Right cardiac atrium (tissue), 5 donors: Measurements from ENCODE around the gene HIF3A. TPM values are rescaled to one million over a fixed set of nuclear protein-coding genes. Genes with fewer than 3 reads are reported as not detected.
A peak's percentile ranks its signal among the peaks of the same experiment; 100 is the strongest.

Experiments
- ATAC-seq, 2 donors: fragments of 200-7000 bp; cut with Tn5 transposase; one replicate each; pipeline versions ENCODE4 v1.8.0 to v1.9.1; 2020; ENCODE audit warnings: moderate library complexity in 2 of 2, mild to moderate bottlenecking in 1 of 2
- DNase-seq, 3 donors: peaks; one replicate each; pipeline ENCODE4 v3.0.0-alpha.2; 2020
- H3K27ac ChIP-seq: one replicate; pipeline ENCODE4 v1.5.1; 2013; ENCODE audit warnings: mild to moderate bottlenecking, low read length, control low read depth, moderate library complexity
- H3K27me3 ChIP-seq: one replicate; pipeline ENCODE4 v1.6.1; 2013; ENCODE audit not compliant: control insufficient read depth, insufficient read depth
- H3K4me1 ChIP-seq: one replicate; pipeline ENCODE4 v1.6.1; 2013; ENCODE audit warnings: low read length; ENCODE audit not compliant: control insufficient read depth, insufficient read depth
- H3K4me3 ChIP-seq: one replicate; pipeline ENCODE4 v1.5.1; 2013; ENCODE audit warnings: low read length, control low read depth
- H3K9me3 ChIP-seq: one replicate; pipeline ENCODE4 v1.6.1; 2013; ENCODE audit warnings: low read length; ENCODE audit not compliant: control insufficient read depth
- WGBS: extraction: QIAGEN DNeasy Blood & Tissue Kit; methylation state at CpG from one replicate; pipeline ENCODE4 v1.1.7; 2013; 5-methylcytosine and 5-hydroxymethylcytosine counted together
- intact Hi-C, 4 donors: fragments of 100-400 bp; cut with DNase I; formaldehyde crosslinking; loops; one replicate each; pipeline versions ENCODE4 v1.11.0 to v1.14.0; 2022 to 2023
- polyA plus RNA-seq: library from polyadenylated mRNA; stranded (reverse); fragments of 200-250 nt; gene quantifications from one replicate; pipeline ENCODE4 v1.2.3, GENCODE V29; 2013
- total RNA-seq, 4 donors: library from RNA; stranded (reverse); fragmentation: NEBNext Ultra II Directional; extraction: Animal tissue kit (Norgen Biotek cat#: 25700); gene quantifications; one replicate each; pipeline ENCODE4 v1.2.1, GENCODE V29; 2021
- donor health status: healthy with polysubstance abuse.
- donor health status: DM: no; HTN: yes; CAD: no.
- donor health status: DM: no; HTN: no; CAD: no.
- donor health status: DM: no; HTN: yes; CAD: no; lungs with severe emphysema.
- donor health status: DM: yes; HTN: yes; CAD: no.

The HIF3A gene
- total and polyA plus RNA-seq, 5 donors, result 60.0 to 132 (median 94.7) TPM

DNA sequence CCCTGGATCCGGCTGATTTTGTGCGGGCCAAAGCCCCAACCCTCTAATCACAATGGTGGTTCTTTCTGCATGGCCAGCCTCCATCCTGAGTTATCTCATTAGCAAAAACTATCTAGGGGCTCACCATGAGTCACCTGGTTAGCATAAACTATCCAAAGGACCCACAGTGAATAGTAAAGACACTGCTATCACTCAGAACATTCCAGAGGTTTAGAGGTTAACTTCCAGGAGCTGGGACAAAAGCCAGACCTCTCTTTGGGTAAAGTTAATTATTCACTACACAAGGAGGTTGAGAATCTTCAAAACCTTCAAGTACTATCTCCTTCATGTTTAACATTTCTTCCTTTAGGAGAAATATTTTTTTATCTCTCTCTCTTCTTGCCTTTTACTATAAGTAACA is 31.2 kb downstream of the HIF3A start:
- H3K27ac ChIP-seq, result no peak overlapping the region
- no peaks in the 10 kb centered on the region for H3K27me3 ChIP-seq
- H3K4me1 ChIP-seq, result no peaks in the 10 kb centered on the region
- H3K9me3 ChIP-seq, result no peaks in the 10 kb centered on the region
- ATAC-seq, result no peak
- H3K4me3 ChIP-seq, result no peak overlapping the region
- intact Hi-C loops, result no loop called here
- DNase-seq, result no peak
- 96% methylated on average over 2 of the region's 2 CpGs for WGBS

DNA sequence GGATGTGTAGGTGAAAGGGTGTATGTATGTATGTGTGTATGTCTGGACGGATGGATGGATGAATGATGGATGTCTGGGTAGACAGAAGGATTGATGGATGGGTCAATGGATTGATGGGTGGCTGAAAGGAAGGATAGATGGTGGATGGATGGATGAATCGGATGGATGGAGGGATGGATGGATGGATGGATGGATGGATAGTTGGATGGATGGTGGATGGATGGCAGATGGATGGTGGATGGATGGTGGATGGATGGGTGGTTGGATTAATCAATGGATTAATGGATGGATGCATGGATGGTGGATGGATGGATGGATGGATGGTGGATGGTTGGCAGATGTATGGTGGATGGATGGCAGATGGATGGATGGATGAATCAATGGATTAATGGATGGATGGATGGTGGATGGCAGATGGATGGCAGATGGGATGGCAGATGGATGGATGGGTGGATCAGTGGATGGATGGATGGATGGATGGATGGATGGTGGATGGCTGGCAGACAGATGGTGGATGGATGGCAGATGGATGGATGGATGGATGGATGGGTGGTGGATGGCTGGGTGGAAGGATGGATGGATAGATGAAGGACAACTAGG is 33.6 kb downstream of the HIF3A start:
- no peaks in the 10 kb centered on the region for H3K9me3 ChIP-seq
- intact Hi-C loops, result no loop called here
- H3K27me3 ChIP-seq, result no peaks in the 10 kb centered on the region
- 97% methylated on average over 2 of the region's 2 CpGs for WGBS
- no peak overlapping the region for H3K4me3 ChIP-seq
- H3K4me1 ChIP-seq, result no peaks in the 10 kb centered on the region
- DNase-seq (no peak), ATAC-seq (no peak)
- H3K27ac ChIP-seq, result no peak overlapping the region

DNA sequence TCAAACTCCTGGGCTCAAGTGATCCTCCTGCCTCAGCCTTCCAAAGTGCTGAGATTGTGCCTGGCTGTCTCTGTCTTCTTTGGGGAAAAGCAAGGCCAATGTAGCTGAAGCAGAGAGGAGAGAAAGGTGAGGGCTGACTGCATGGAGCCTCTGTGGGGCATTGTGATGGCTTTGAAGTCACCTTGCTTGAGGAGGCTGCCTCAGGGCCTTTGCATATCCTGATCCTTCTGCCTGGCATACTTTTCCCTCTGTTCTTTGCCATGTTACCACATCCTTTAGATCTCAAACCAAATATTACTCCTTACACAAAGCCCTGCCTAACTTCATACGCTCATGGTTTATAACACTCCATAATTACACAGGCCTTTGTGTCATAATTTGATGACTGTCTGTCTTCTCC is 40.6 kb downstream of the HIF3A start:
- no peak for ATAC-seq
- H3K27ac ChIP-seq, result no peak overlapping the region
- H3K4me3 ChIP-seq, result no peak overlapping the region
- no peaks in the 10 kb centered on the region for H3K4me1 ChIP-seq
- WGBS, result 95% methylated on average over 1 of the region's 1 CpG
- intact Hi-C loops, result no loop called here
- DNase-seq, result no peak
- H3K27me3 ChIP-seq, result no peaks in the 10 kb centered on the region
- no peaks in the 10 kb centered on the region for H3K9me3 ChIP-seq

DNA sequence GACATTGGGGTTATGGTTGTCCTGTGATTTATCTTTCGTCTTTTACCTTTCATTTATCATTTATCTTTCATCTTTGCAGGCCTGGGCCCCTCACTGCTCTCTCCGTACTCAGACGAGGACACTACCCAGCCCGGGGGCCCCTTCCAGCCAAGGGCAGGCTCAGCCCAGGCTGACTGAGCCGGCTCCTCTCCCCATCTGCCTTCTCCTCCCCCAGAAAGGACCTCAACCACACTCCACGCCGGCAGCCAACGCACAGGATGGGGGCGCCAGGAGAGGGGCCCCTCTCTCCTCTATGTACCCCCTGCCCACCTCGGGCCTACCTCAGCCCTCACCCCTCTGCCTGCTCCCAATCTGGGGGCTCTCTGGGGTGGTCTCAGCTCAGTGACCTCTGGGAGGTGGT is 42.6 kb downstream of the HIF3A start:
- H3K9me3 ChIP-seq, result no peaks in the 10 kb centered on the region
- no peaks in the 10 kb centered on the region for H3K27me3 ChIP-seq
- H3K4me3 ChIP-seq, result no peak overlapping the region
- ATAC-seq (no peak), DNase-seq (no peak)
- WGBS, result 66% methylated on average over 10 of the region's 10 CpGs
- H3K27ac ChIP-seq, result no peak overlapping the region
- no peaks in the 10 kb centered on the region for H3K4me1 ChIP-seq
- intact Hi-C loops, result no loop called here

DNA sequence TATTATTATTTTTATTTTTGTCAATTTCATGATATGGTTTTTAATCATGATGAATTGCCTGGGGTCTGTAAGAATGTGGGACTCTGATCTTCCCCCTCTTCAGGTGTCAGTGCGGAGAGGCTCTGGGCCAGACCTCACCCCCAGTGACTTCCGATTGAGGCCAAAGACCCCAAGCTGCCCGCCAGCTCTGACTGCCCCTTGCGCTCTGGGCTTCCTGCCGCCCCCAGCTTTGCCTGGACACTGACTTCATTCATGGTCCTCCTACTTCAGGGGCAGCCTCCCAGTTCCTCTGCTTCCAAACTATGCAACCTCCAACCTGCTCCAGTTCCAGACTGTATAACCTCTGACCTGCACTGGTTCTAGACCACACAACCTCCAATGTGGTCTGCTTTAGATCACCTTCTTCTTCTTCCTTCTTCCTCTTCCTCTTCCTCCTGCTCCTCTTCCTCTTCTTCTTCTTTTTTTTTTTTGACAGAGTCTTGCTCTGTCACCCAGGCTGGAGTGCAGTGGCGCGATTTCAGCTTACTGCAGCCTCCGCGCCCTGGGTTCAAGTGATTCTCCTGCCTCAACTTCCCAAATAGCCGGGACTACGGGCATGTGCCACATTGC is 43.3 kb downstream of the HIF3A start:
- no peak overlapping the region for H3K27ac ChIP-seq
- no peak overlapping the region for H3K4me3 ChIP-seq
- intact Hi-C loops, result no loop called here
- no peaks in the 10 kb centered on the region for H3K4me1 ChIP-seq
- WGBS, result 96% methylated on average over 11 of the region's 11 CpGs
- no peak for ATAC-seq
- no peaks in the 10 kb centered on the region for H3K9me3 ChIP-seq
- no peaks in the 10 kb centered on the region for H3K27me3 ChIP-seq
- no peak for DNase-seq

DNA sequence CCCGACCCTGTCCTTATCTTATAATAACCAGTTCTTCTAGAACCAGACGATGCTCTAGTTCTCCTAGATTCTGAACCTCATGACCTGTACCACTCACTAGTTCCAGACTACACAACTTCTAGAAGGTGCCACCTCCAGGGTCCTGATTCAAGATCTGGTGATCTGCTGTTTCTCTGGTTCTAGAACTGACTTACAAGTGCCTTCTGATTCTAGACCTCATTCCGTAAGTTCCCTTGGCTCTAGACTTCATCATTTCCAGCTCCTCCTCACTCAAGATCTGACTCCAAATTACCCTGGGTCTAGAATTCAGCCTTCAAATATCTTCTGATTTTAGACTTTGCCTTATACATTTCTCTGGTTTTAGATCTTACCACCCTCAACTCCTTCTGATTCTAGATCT is 45.1 kb downstream of the HIF3A start:
- H3K4me1 ChIP-seq, result no peaks in the 10 kb centered on the region
- H3K4me3 ChIP-seq, result no peak overlapping the region
- no peaks in the 10 kb centered on the region for H3K9me3 ChIP-seq
- intact Hi-C loops, result no loop called here
- DNase-seq (no peak), ATAC-seq (no peak)
- H3K27ac ChIP-seq, result no peak overlapping the region
- WGBS, result 84% methylated on average over 3 of the region's 3 CpGs
- no peaks in the 10 kb centered on the region for H3K27me3 ChIP-seq

DNA sequence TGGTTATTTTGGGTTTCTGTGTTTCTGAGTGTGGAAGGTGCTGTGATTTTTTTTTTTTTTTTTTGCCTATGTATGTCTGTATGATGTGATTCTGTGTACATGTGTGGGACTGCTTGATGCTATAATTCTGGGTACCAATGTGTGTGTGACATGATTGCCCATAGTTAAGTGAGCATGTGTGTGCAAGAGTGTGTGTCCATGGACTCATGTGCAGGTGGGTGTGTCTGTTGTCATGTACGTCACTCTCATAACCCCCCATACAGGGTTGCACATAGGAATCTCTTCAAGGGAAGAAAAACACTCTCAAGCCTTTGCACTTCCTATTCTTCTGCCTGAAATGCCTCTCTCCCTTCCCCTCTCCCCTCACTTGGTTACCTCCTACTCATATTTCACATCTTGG is 47.5 kb downstream of the HIF3A start:
- Histone ChIP-seq H3K9me3 (no peaks in the 10 kb centered on the region), H3K4me3 (no peak overlapping the region), H3K27me3 (no peaks in the 10 kb centered on the region), H3K27ac (no peak overlapping the region), H3K4me1 (peaks cover 6% of the 10 kb centered on the region)
- no peak for ATAC-seq
- DNase-seq, result no peak
- 46% methylated on average over 1 of the region's 1 CpG for WGBS
- intact Hi-C loops, result no loop called here

DNA sequence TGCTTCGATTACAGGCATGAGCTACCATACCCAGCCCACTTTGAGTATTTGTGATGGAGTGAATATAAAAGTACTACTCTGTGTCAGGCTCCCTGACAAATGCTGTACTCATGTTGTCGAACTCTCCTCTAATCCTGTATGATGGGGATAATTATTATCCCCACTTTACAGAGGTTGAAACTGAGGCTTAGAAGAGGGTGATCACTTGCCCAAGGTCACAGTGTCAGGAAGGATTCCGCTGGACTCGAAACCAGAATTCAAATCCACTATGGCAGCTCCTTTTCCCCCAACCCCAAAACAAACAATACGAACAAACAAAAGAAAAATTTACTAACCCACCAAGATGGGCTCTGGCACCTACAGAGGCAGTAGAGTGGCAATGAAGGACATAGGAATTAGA is 48.3 kb downstream of the HIF3A start:
- no peak for ATAC-seq
- 92% methylated on average over 5 of the region's 5 CpGs for WGBS
- no peak for DNase-seq
- Histone ChIP-seq H3K4me1 (peaks cover 12% of the 10 kb centered on the region), H3K4me3 (no peak overlapping the region), H3K27me3 (no peaks in the 10 kb centered on the region), H3K27ac (no peak overlapping the region), H3K9me3 (no peaks in the 10 kb centered on the region)
- intact Hi-C loops, result no loop called here

DNA sequence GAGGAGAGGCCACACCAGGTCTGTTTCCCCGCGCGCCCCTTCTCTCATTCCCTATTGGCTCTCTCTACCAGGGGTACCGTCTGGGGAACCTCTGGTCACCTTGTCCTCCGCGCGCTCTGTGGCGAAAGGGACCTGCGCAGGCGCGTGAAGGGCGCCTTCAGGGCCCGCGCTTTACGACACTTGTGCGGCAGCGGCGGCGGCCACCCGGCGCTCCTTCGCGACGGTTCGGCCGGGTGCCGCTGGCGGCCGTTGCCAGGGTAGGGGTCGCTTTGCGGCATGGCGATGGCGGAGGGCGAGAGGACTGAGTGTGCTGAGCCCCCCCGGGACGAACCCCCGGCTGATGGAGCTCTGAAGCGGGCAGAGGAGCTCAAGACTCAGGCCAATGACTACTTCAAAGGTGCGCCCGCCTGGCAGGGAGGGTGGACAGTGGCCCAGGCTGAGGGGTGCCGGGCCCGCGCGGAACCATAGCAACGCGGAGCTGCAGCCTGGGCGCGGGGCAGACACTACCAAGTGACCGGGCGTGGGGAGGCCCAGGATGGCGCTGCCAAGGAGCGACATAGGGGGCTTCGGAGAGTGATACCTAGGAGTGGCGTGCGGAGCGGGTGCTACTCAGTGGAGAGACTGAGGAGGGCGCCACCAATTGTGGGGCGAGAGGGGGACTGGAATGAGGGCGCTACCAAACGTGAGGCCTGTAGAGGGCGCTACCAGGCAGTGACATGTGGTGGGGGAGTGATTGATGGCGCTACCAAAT is 50.2 kb downstream of the HIF3A start, which contains the start of gene PPP5C:
Gene PPP5C, plus strand, starts transcription at position 267 of the 751 bp plus-strand sequence. Its CDS starts 10 bp downstream, at position 277.
- intact Hi-C loops, result no loop called here
- H3K9me3 ChIP-seq, result no peaks in the 10 kb centered on the region
- WGBS, result under 1% methylated on average over 62 of the region's 62 CpGs
- peak; percentile 82 to 85 for ATAC-seq
- peaks cover 29% of the 10 kb centered on the region for H3K4me1 ChIP-seq
- peak; percentile 95 to 98 (median 98) for DNase-seq
- peak within 1 kb of the TSS; percentile 59 for H3K4me3 ChIP-seq
- no peaks in the 10 kb centered on the region for H3K27me3 ChIP-seq
- H3K27ac ChIP-seq, result peak within 1 kb of the TSS; percentile 82

DNA sequence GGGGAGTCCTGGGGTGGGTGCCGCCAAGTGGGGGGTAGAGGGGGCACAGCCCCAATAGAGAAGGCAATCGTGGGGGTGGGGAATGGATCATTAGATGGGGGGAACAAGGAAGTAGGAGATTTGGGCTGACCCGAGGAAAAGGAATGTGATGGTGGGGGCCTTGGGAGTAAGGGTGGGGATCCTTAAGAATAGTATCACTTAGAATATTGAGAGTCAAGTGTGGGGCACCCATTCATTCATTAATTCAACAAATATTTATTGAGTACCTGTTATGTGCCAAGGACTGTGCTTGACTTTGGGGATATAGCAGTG is 50.7 kb downstream of the HIF3A start:
- H3K4me1 ChIP-seq, result peaks cover 31% of the 10 kb centered on the region
- peak overlapping the region; percentile 59 for H3K4me3 ChIP-seq
- no peaks in the 10 kb centered on the region for H3K9me3 ChIP-seq
- intact Hi-C loops, result no loop called here
- H3K27ac ChIP-seq, result no peak overlapping the region
- WGBS, result 0% methylated on average over 3 of the region's 3 CpGs
- DNase-seq (no peak), ATAC-seq (no peak)
- no peaks in the 10 kb centered on the region for H3K27me3 ChIP-seq

DNA sequence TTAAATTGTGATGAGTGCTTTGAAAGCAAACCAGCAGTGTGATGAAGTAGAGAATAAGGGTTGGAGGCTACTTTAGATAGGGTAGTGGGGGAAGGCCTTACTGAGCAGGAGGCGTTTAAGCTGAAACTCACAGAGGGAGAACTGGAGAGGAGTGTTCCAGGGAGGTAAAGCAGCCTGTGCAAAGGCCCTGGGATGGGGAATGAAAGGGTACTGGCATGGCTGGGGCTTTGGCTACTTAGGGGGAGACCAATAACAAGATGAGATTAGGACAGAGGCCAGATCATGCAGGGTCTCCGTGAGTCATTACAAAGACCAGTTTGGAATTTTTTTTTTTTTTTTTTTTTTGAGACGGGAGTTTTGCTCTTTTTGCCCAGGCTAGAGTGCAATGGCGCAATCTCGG is 51.1 kb downstream of the HIF3A start:
- no peaks in the 10 kb centered on the region for H3K27me3 ChIP-seq
- 75% methylated on average over 5 of the region's 5 CpGs for WGBS
- ATAC-seq (no peak), DNase-seq (no peak)
- H3K4me1 ChIP-seq, result peaks cover 33% of the 10 kb centered on the region
- no peak overlapping the region for H3K27ac ChIP-seq
- no peaks in the 10 kb centered on the region for H3K9me3 ChIP-seq
- no peak overlapping the region for H3K4me3 ChIP-seq
- intact Hi-C loops, result no loop called here
